ENCODE measurements around the gene SHLD3. TPM values are rescaled to one million over a fixed set of nuclear protein-coding genes. Genes with fewer than 3 reads are reported as not detected.

SHLD3 gene
- total RNA-seq, 1 experiment from 2014 or later, result 2.9 TPM

DNA sequence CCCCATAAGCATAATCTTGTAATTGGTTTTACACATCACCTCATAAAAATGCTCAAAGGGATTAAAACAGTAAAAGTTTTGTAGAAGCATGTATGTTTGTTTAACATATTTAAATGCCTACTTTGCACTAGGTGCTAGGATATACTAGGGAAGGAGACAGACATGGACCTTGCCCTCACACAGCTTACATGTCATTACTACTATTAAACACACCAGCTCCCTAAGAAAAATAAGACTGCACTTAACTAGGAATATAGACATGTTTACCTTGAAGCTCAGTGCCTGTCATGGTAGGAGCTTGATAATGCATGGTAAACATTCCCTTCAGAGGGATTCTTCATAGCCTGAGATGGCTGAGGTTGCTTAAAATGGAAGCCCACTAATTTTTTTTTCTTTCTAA lies 6.2 kb downstream of the SHLD3 start:
- peaks cover under 1 to 2% of the 10 kb centered on the region in 2 experiments for H3K4me1 Mint-ChIP-seq
- Histone ChIP-seq H3K4ac (ENCODE audit: low read depth, low read length) (no peak overlapping the region), H2BK5ac (ENCODE audit: insufficient read length, low read length) (no peak overlapping the region), H2BK120ac (ENCODE audit: low read depth, low read length, poor library complexity, severe bottlenecking) (no peak overlapping the region), H3K4me1 (ENCODE audit: insufficient read depth, low read length) (no peaks in the 10 kb centered on the region), H2AFZ (ENCODE audit: low read length) (no peak overlapping the region), H2BK20ac (ENCODE audit: low read depth, low read length, poor library complexity, severe bottlenecking) (no peak overlapping the region), H3K56ac (ENCODE audit: insufficient read length, low read depth, low read length) (no peak overlapping the region), H3K79me2 (ENCODE audit: insufficient read depth, low read length) (peaks cover 5% of the 10 kb centered on the region; the same call in 1 of the 2 replicates), H3T11ph (ENCODE audit: low read length) (no peak overlapping the region), H3K23me2 (ENCODE audit: insufficient read length, low read depth, low read length, poor library complexity, severe bottlenecking) (no peaks in the 10 kb centered on the region), H2BK15ac (ENCODE audit: low read depth, low read length) (no peak overlapping the region), H3K18ac (ENCODE audit: insufficient read length, low read depth, low read length) (no peak overlapping the region), H2AK5ac (ENCODE audit: insufficient read length, low read length) (no peak overlapping the region), H4K91ac (ENCODE audit: insufficient read length, low read depth, low read length) (no peak overlapping the region), H2BK12ac (ENCODE audit: insufficient read length, low read depth, low read length) (no peak overlapping the region), H3K9me3 (ENCODE audit: control insufficient read depth, low read depth, low read length) (no peaks in the 10 kb centered on the region), H3K27me3 (ENCODE audit: insufficient read depth, low read length) (no peaks in the 10 kb centered on the region), H3K14ac (ENCODE audit: insufficient read depth, low read length) (no peak overlapping the region), H4K8ac (replicated peaks; ENCODE audit: insufficient read length, low read depth, low read length) (no peak overlapping the region), H3K9ac (ENCODE audit: extremely low read depth, insufficient read length, low read length) (no peak overlapping the region), H4K20me1 (ENCODE audit: control insufficient read depth, insufficient read depth, insufficient read length) (no peaks in the 10 kb centered on the region), H3K23ac (ENCODE audit: insufficient read length, low read depth, low read length) (no peak overlapping the region), H4K5ac (ENCODE audit: insufficient read length, low read depth, low read length) (no peak overlapping the region), H3K27ac (ENCODE audit: insufficient read length, low read depth, low read length) (no peak overlapping the region), H3K4me2 (ENCODE audit: insufficient read depth, insufficient read length, low read length) (no peak overlapping the region), H3K79me1 (ENCODE audit: insufficient read depth, low read depth, low read length, poor library complexity, severe bottlenecking) (no peaks in the 10 kb centered on the region)
- DNase-seq, result no peak
- H3K27me3 Mint-ChIP-seq (ENCODE audit: low read depth), result no peaks in the 10 kb centered on the region
- H3K36me3 Mint-ChIP-seq (ENCODE audit: insufficient read depth in 1 of 3, low read depth in 3 of 3), result peaks cover 0 to 12% (median 6%) of the 10 kb centered on the region in 3 experiments; a peak in 5 of 7 replicates
- no peaks in the 10 kb centered on the region for H3K9me3 Mint-ChIP-seq
- H3K27ac Mint-ChIP-seq, result no peak overlapping the region
- TF ChIP-seq, protein P1, sequence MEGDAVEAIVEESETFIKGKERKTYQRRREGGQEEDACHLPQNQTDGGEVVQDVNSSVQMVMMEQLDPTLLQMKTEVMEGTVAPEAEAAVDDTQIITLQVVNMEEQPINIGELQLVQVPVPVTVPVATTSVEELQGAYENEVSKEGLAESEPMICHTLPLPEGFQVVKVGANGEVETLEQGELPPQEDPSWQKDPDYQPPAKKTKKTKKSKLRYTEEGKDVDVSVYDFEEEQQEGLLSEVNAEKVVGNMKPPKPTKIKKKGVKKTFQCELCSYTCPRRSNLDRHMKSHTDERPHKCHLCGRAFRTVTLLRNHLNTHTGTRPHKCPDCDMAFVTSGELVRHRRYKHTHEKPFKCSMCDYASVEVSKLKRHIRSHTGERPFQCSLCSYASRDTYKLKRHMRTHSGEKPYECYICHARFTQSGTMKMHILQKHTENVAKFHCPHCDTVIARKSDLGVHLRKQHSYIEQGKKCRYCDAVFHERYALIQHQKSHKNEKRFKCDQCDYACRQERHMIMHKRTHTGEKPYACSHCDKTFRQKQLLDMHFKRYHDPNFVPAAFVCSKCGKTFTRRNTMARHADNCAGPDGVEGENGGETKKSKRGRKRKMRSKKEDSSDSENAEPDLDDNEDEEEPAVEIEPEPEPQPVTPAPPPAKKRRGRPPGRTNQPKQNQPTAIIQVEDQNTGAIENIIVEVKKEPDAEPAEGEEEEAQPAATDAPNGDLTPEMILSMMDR (conservative IDR thresholded peaks at IDR 0.05), result no peak
- no peak overlapping the region for H3K4me3 Mint-ChIP-seq
